ENCODE results near the gene TANC1. TPM values are rescaled to one million over a fixed set of nuclear protein-coding genes. Genes with fewer than 3 reads are reported as not detected.

The TANC1 gene
- polyA plus RNA-seq, 1 donor from 2014 or later: 0.37 TPM

GRCh38 chr2:159256159-159256558, 287.7 kb downstream of the TANC1 start:
- Histone ChIP-seq H3K9ac (ENCODE audit: low read length) (no peak overlapping the region), H3K9me2 (ENCODE audit: insufficient read depth, low read length) (no peaks in the 10 kb centered on the region), H2AFZ (ENCODE audit: low read depth, low read length) (no peak overlapping the region), H3K4me2 (ENCODE audit: low read length) (no peak overlapping the region), H3F3A (ENCODE audit: insufficient read depth, low read length, poor library complexity, severe bottlenecking) (no peaks in the 10 kb centered on the region), H3K27ac (ENCODE audit: low read length) (no peak overlapping the region), H3K79me2 (replicated peaks; ENCODE audit: insufficient read depth, low read length) (no peaks in the 10 kb centered on the region), H3K4me3 (ENCODE audit: low read length) (no peak overlapping the region), H3K9me3 (ENCODE audit: low read length) (no peaks in the 10 kb centered on the region), H3K27me3 (ENCODE audit: insufficient read depth, low read depth, low read length) (no peaks in the 10 kb centered on the region), H4K20me1 (ENCODE audit: insufficient read depth) (no peaks in the 10 kb centered on the region), H3K36me3 (ENCODE audit: insufficient read depth, low read length) (no peaks in the 10 kb centered on the region)
- TF ChIP-seq, protein P1, sequence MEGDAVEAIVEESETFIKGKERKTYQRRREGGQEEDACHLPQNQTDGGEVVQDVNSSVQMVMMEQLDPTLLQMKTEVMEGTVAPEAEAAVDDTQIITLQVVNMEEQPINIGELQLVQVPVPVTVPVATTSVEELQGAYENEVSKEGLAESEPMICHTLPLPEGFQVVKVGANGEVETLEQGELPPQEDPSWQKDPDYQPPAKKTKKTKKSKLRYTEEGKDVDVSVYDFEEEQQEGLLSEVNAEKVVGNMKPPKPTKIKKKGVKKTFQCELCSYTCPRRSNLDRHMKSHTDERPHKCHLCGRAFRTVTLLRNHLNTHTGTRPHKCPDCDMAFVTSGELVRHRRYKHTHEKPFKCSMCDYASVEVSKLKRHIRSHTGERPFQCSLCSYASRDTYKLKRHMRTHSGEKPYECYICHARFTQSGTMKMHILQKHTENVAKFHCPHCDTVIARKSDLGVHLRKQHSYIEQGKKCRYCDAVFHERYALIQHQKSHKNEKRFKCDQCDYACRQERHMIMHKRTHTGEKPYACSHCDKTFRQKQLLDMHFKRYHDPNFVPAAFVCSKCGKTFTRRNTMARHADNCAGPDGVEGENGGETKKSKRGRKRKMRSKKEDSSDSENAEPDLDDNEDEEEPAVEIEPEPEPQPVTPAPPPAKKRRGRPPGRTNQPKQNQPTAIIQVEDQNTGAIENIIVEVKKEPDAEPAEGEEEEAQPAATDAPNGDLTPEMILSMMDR (IDR thresholded peaks at IDR 0.05; ENCODE audit: poor library complexity, severe bottlenecking): no peak
- no peak for TF ChIP-seq MXI1 (conservative IDR thresholded peaks at IDR 0.05; ENCODE audit: poor library complexity, severe bottlenecking)

DNA sequence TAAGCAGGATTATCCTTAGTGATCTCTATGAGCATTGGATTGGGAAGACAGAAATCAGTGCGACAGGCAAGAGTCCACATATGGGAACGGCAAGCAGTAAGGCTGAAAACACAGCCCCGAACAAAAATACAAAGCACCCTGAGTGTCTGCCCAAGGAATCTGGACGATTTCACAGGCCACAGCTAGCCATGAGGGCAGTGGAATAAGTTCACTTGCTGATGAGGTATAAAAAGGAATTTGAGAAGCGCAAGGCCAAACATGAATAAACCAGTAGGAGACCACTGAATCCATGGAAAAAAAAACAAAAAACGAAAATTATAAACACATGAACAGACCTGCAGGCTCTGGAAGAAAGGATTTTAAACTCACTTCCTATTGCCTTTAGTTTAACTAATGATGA, 293.8 kb downstream of the TANC1 start:
- Histone ChIP-seq H3K9me3 (ENCODE audit: low read length) (no peaks in the 10 kb centered on the region), H3K9me2 (ENCODE audit: insufficient read depth, low read length) (no peaks in the 10 kb centered on the region), H3K4me2 (ENCODE audit: low read length) (no peak overlapping the region), H3K4me3 (ENCODE audit: low read length) (no peak overlapping the region), H3K27me3 (ENCODE audit: insufficient read depth, low read depth, low read length) (no peaks in the 10 kb centered on the region), H3K79me2 (replicated peaks; ENCODE audit: insufficient read depth, low read length) (no peaks in the 10 kb centered on the region), H3F3A (ENCODE audit: insufficient read depth, low read length, poor library complexity, severe bottlenecking) (no peaks in the 10 kb centered on the region), H4K20me1 (ENCODE audit: insufficient read depth) (no peaks in the 10 kb centered on the region), H3K36me3 (ENCODE audit: insufficient read depth, low read length) (no peaks in the 10 kb centered on the region), H3K9ac (ENCODE audit: low read length) (no peak overlapping the region), H2AFZ (ENCODE audit: low read depth, low read length) (no peak overlapping the region), H3K27ac (ENCODE audit: low read length) (no peak overlapping the region)
- TF ChIP-seq EP300 (conservative IDR thresholded peaks at IDR 0.05; ENCODE audit: poor library complexity, severe bottlenecking): no peak
- TF ChIP-seq TAF1 (IDR thresholded peaks at IDR 0.05; ENCODE audit: low read depth): no peak
- no peak for TF ChIP-seq POLR2AphosphoS5 (IDR thresholded peaks at IDR 0.05)
- TF ChIP-seq SMC3 (conservative IDR thresholded peaks at IDR 0.05; ENCODE audit: poor library complexity): no peak
- TF ChIP-seq REST (IDR thresholded peaks at IDR 0.05; ENCODE audit: borderline replicate concordance): no peak
- TF ChIP-seq EZH2 (IDR thresholded peaks at IDR 0.05; ENCODE audit: borderline replicate concordance, insufficient read depth, low read length, poor library complexity, severe bottlenecking): no peak
- no peak for TF ChIP-seq RAD21 (conservative IDR thresholded peaks at IDR 0.05)
- TF ChIP-seq MXI1 (conservative IDR thresholded peaks at IDR 0.05; ENCODE audit: poor library complexity, severe bottlenecking): no peak
- TF ChIP-seq, protein P1 (IDR thresholded peaks at IDR 0.05; ENCODE audit: poor library complexity, severe bottlenecking): no peak

Data from neural cell (in vitro differentiated cells).